AG04450 (cell line): ENCODE measurements around the gene DPP7. TPM values are rescaled to one million over a fixed set of nuclear protein-coding genes. Genes with fewer than 3 reads are reported as not detected.
A peak's percentile ranks its signal among the peaks of the same experiment; 100 is the strongest.

Experiments
- CTCF ChIA-PET: fragments of 300-600, 350-600 bp; formaldehyde crosslinking; extraction: SDS; loops from one replicate; lab custom pipeline; 2022; ENCODE audit warnings: antibody characterized with exemption, inconsistent platforms; lab: Charles Lee
- POLR2A ChIA-PET: fragments of 350-600 bp; formaldehyde crosslinking; extraction: SDS; loops from one replicate; lab custom pipeline; 2021; ENCODE audit warnings: antibody characterized with exemption, inconsistent platforms; lab: Yijun Ruan, JAX
- DNase-seq: peaks from one replicate; pipeline ENCODE4 v3.0.0-alpha.2; 2011; ENCODE audit warnings: low read depth, low spot score
- H3K27ac ChIP-seq: one replicate; pipeline ENCODE4 v1.5.1; 2012; ENCODE audit warnings: low read depth, low read length, control low read depth
- H3K27me3 ChIP-seq: one replicate; pipeline ENCODE4 v1.6.0; 2012; ENCODE audit warnings: low read length; ENCODE audit not compliant: control insufficient read depth, insufficient read depth
- H3K4me3 ChIP-seq: 2 replicates; pipeline ENCODE4 v1.5.1; 2011; ENCODE audit warnings: mild to moderate bottlenecking, low read depth, low read length, control low read depth
- H3K9me3 ChIP-seq: 2 replicates; pipeline ENCODE4 v1.5.1; 2012; ENCODE audit warnings: low read length; ENCODE audit not compliant: control insufficient read depth, insufficient read depth
- polyA plus RNA-seq: library from polyadenylated mRNA; depleted of rRNA; stranded (reverse); fragments of >200 nt; gene quantifications from 2 replicates; pipeline ENCODE4 v1.2.3, GENCODE V29; 2011
- TF ChIP-seq, protein P1 (sequence below): IDR thresholded peaks from 2 replicates; pipeline ENCODE4 v1.5.1; 2011; ENCODE audit warnings: low read depth, low read length, control low read depth, inconsistent platforms

DPP7 gene
- polyA plus RNA-seq, 1 experiment: 30.6 TPM

DNA sequence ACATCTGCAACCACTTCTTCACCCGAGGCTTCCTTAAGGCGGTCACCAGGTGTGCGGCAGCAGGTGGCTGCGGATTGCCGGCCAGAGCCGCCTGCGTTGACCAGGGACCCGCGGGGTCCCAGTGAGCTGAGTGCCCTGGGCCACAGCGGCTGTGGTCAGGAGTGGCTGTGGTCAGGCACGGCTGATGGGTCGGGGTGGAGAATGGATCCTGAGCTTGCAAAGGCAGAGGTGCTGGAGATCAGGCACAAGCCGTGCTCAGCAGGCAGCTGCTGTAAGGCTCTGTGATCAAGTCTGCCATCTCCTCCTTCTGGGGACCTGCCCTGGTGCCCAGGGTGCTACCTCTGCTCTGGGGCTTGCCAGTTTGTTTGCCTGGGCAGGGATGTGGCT, 35.1 kb downstream of the DPP7 start:
- TF ChIP-seq, protein P1, sequence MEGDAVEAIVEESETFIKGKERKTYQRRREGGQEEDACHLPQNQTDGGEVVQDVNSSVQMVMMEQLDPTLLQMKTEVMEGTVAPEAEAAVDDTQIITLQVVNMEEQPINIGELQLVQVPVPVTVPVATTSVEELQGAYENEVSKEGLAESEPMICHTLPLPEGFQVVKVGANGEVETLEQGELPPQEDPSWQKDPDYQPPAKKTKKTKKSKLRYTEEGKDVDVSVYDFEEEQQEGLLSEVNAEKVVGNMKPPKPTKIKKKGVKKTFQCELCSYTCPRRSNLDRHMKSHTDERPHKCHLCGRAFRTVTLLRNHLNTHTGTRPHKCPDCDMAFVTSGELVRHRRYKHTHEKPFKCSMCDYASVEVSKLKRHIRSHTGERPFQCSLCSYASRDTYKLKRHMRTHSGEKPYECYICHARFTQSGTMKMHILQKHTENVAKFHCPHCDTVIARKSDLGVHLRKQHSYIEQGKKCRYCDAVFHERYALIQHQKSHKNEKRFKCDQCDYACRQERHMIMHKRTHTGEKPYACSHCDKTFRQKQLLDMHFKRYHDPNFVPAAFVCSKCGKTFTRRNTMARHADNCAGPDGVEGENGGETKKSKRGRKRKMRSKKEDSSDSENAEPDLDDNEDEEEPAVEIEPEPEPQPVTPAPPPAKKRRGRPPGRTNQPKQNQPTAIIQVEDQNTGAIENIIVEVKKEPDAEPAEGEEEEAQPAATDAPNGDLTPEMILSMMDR: no peak
- DNase-seq: no peak
- H3K27ac ChIP-seq: no peak overlapping the region
- H3K27me3 ChIP-seq: no peaks in the 10 kb centered on the region
- H3K4me3 ChIP-seq: no peak overlapping the region
- H3K9me3 ChIP-seq: no peaks in the 10 kb centered on the region; the same call in 1 of the 2 replicates
- POLR2A ChIA-PET: no interaction called here
- CTCF ChIA-PET: interaction anchor here (0.6 to 1.1 kb wide), 2 partner anchors 12 to 16 kb away, joined by 3 read pairs; no protein-coding TSS in a partner anchor

DNA sequence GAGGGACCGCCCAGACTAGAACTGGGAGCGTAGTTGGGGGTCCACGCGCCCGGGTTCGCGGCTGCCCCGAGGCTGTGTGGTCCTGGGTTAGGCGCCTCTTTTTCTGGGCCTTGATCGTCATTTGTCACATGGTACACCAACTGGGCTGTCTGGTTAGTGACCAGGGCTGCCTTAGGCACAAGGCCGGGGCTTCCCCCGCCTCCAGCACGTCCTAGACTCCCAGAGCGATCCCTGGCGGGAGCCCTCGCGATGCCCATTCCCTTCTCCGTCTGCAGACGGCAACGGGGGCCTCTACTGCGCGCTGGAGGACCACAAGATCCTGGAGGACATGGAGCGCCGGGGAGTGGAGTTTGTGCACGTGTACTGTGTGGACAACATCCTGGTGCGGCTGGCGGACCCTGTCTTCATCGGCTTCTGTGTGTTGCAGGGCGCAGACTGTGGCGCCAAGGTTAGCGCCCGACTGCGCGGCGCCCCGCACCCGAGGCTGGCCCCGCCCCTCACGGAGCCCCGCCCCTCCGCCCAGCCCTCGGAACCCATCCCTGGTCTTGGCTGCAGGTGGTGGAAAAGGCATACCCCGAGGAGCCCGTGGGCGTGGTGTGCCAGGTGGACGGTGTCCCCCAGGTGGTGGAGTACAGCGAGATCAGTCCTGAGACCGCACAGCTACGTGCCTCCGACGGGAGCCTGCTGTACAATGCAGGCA, 35.7 kb downstream of the DPP7 start:
- DNase-seq: no peak
- Histone ChIP-seq H3K27ac (no peak overlapping the region), H3K4me3 (peak overlapping the region; percentile 73), H3K27me3 (no peaks in the 10 kb centered on the region), H3K9me3 (no peaks in the 10 kb centered on the region; the same call in 1 of the 2 replicates)
- TF ChIP-seq, protein P1: no peak
- ChIA-PET POLR2A (no interaction called here), CTCF (interaction anchor here (1.1 kb wide), 1 partner anchor 15 kb away, joined by 3 read pairs; no protein-coding TSS in a partner anchor)

DNA sequence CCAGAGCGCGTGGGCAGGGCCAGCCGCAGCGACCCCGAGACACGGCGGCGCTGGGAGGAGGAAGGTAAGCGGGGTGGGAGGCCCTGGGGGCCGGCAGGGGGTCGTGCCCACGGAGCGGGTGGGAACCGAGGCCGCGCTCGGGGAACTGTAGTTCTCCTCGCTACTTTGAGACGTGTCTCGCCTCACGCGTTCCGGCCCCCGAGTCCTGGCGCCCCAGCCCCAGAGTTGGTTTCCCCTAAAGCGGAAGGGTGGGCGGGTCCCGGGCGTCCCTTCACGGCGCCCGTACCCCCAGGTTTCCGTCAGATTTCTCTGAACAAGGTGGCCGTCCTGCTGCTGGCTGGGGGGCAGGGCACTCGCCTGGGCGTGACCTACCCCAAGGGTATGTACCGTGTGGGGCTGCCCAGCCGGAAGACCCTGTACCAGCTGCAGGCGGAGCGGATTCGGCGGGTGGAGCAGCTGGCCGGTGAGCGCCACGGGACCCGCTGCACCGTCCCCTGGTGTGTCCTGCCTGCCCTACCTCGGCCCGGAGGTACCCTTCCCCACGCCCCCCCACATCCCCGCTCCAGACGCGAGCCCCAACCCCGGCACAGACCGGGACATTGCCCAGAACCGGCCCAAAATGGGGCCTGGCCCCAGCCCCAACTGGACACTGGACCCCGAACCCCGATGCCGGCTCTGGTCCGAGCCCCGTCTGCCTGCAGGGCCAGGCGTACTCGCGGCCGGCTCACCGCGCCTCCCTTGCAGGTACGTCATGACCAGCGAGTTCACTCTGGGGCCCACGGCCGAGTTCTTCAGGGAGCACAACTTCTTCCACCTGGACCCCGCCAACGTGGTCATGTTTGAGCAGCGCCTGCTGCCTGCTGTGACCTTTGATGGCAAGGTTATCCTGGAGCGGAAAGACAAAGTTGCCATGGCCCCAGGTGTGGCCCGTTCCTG, 36.5 kb downstream of the DPP7 start:
- TF ChIP-seq, protein P1: no peak
- CTCF ChIA-PET: no interaction called here
- POLR2A ChIA-PET: no interaction called here

DNA sequence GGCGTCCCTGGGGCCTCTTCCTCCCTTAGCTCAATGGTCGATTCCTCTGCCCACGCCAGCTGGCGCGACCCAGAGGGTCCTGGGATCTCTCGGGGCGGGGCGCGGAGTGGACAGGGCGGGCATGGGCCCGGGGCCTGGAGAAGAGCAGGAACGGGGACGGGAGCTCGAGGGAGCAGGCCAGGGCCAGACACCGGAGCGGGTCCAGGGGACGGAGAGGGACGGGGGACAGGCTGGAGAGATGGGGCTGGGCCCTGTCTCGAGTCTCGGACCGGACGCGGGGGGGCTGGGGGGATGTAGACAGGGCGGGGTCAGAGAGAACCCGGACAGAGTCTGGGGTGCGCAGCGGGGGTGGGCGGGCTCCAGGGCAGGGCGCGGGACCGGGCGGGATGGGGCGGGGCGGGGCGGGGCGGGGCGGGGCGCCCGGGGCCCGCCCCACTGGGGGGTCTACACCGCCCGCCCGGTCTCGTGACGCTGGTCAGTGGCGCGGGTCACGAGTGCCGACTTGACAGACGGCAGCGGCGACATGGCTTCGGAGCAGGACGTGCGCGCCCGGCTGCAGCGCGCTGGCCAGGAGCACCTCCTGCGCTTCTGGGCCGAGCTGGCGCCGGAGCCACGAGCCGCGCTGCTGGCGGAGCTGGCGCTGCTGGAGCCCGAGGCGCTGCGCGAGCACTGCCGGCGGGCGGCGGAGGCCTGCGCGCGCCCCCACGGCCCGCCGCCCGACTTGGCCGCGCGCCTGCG, 37.4 kb downstream of the DPP7 start, which contains the start of gene UAP1L1:
Gene UAP1L1 (plus strand): TSS at position 508 of the 738 bp plus-strand sequence. CDS start 16 bp downstream, at position 524.
- ChIA-PET CTCF (interaction anchor here (1.0 kb wide), 1 partner anchor 9 kb away, joined by 3 read pairs; no protein-coding TSS in a partner anchor), POLR2A (interaction anchor here (0.8 kb wide), 1 partner anchor 10 kb away, joined by 3 read pairs; the partner anchor contains the start of gene MAN1B1)
- Histone ChIP-seq H3K27me3 (no peaks in the 10 kb centered on the region), H3K9me3 (no peaks in the 10 kb centered on the region; the same call in 1 of the 2 replicates), H3K27ac (no peak within 1 kb of the TSS), H3K4me3 (peak within 1 kb of the TSS; percentile 73)
- DNase-seq: no peak
- TF ChIP-seq, protein P1: no peak

More for the DNA sequence above, 36.5 kb downstream of the DPP7 start:
- H3K27me3 ChIP-seq: no peaks in the 10 kb centered on the region
- DNase-seq: no peak
- no peaks in the 10 kb centered on the region; the same call in 1 of the 2 replicates for H3K9me3 ChIP-seq
- no peak overlapping the region for H3K27ac ChIP-seq
- peak overlapping the region; percentile 73 for H3K4me3 ChIP-seq
